ENCODE measurements around the gene ALKBH3. TPM values are rescaled to one million over a fixed set of nuclear protein-coding genes. Genes with fewer than 3 reads are reported as not detected.

Gene ALKBH3
- total and polyA plus RNA-seq, 2 of the 13 experiments (the other 11 are each of a cell fraction or from before 2014, with no cell fraction given) = 17.8 to 36.1 TPM

- in situ Hi-C loops (cut with HindIII; ENCODE audit: extremely low pct_ligation_motif_present, low pct_unique_long_range_greater_than_20kb) (no loop called here), intact Hi-C loops (cut with micrococcal nuclease; ENCODE audit: unreplicated experiment) (no loop called here)
- Histone ChIP-seq H3K4me2 (ENCODE audit: low read depth, low read length) (no peak overlapping the region), H3K4me1 (ENCODE audit: insufficient read depth, low read length) (no peaks in the 10 kb centered on the region), H2AFZ (ENCODE audit: low read length) (no peak overlapping the region), H3K4me3 (replicated peaks in 1 of 3; ENCODE audit: insufficient read depth in 1 of 3, low read depth in 2 of 3, low read length in 3 of 3) (no peak overlapping the region), H3K27ac (ENCODE audit: extremely low read length, insufficient read depth, low read length) (no peak overlapping the region), H3K36me3 (replicated peaks in 1 of 2; ENCODE audit: control insufficient read depth in 1 of 2, insufficient read depth in 2 of 2, low read length in 2 of 2) (no peaks in the 10 kb centered on the region), H4K20me1 (ENCODE audit: insufficient read depth, low read length) (no peaks in the 10 kb centered on the region), H3K9ac (ENCODE audit: insufficient read depth, low read depth, low read length) (no peak overlapping the region), H3K9me3 (ENCODE audit: low read length) (no peaks in the 10 kb centered on the region), H3K27me3 (ENCODE audit: control insufficient read depth in 1 of 2, insufficient read depth in 2 of 2, low read length in 2 of 2) (peaks cover 1 to 14% of the 10 kb centered on the region in 2 experiments; a peak in 4 of 5 replicates), H3K79me2 (ENCODE audit: insufficient read depth, low read length) (no peaks in the 10 kb centered on the region)
- no TSS peak for BruUV-seq (replicated peaks)
- POLR2A ChIA-PET = no interaction called here
- WGBS (ENCODE audit: low lambda C conversion rate) = 57% methylated on average over 12 of the region's 12 CpGs
- ATAC-seq = no peak
- TF ChIP-seq HMGA1 (CRISPR knock-in tag; conservative IDR thresholded peaks at IDR 0.05) (no peak), HNF4G (IDR thresholded peaks at IDR 0.05; ENCODE audit: borderline replicate concordance, low read depth, low read length) (no peak), HNF4G (CRISPR knock-in tag; IDR thresholded peaks at IDR 0.05; ENCODE audit: borderline replicate concordance, low read depth) (no peak), ZBTB3 (CRISPR knock-in tag; IDR thresholded peaks at IDR 0.05; ENCODE audit: borderline replicate concordance, low read depth) (no peak)
- DNase-seq (ENCODE audit: low spot score) = no peak
- CTCF ChIA-PET (ENCODE audit: low intra/inter-chr PET ratio, low total read pairs) = no interaction called here
- no peak for FAIRE-seq
Measured at GRCh38 chr11:43952401-43953342, 72.0 kb downstream of the ALKBH3 start.

GRCh38 chr11:43953521-43953920 is 72.9 kb downstream of the ALKBH3 start:
- no peak overlapping the region for H3K4me2 ChIP-seq (ENCODE audit: low read depth, low read length)
- no peak for FAIRE-seq
- in situ Hi-C loops (cut with HindIII; ENCODE audit: extremely low pct_ligation_motif_present, low pct_unique_long_range_greater_than_20kb) (no loop called here), intact Hi-C loops (cut with micrococcal nuclease; ENCODE audit: unreplicated experiment) (no loop called here)
- no peak overlapping the region for H2AFZ ChIP-seq (ENCODE audit: low read length)
- no peaks in the 10 kb centered on the region for H3K36me3 ChIP-seq (replicated peaks in 1 of 2; ENCODE audit: control insufficient read depth in 1 of 2, insufficient read depth in 2 of 2, low read length in 2 of 2)
- H3K27me3 ChIP-seq (ENCODE audit: control insufficient read depth in 1 of 2, insufficient read depth in 2 of 2, low read length in 2 of 2) = peaks cover 1 to 14% of the 10 kb centered on the region in 2 experiments; a peak in 4 of 5 replicates
- no peak overlapping the region for H3K27ac ChIP-seq (ENCODE audit: extremely low read length, insufficient read depth, low read length)
- ATAC-seq = no peak
- no peaks in the 10 kb centered on the region for H3K4me1 ChIP-seq (ENCODE audit: insufficient read depth, low read length)
- H4K20me1 ChIP-seq (ENCODE audit: insufficient read depth, low read length) = no peaks in the 10 kb centered on the region
- H3K79me2 ChIP-seq (ENCODE audit: insufficient read depth, low read length) = no peaks in the 10 kb centered on the region
- no peak overlapping the region for H3K4me3 ChIP-seq (replicated peaks in 1 of 3; ENCODE audit: insufficient read depth in 1 of 3, low read depth in 2 of 3, low read length in 3 of 3)
- WGBS (ENCODE audit: low lambda C conversion rate) = 15% methylated on average over 6 of the region's 6 CpGs
- ChIA-PET POLR2A (no interaction called here), CTCF (ENCODE audit: low intra/inter-chr PET ratio, low total read pairs) (no interaction called here)
- H3K9me3 ChIP-seq (ENCODE audit: low read length) = peaks cover 2% of the 10 kb centered on the region; the same call in 1 of the 2 replicates
- H3K9ac ChIP-seq (ENCODE audit: insufficient read depth, low read depth, low read length) = no peak overlapping the region
- BruUV-seq (replicated peaks) = no TSS peak
- no peak for DNase-seq (ENCODE audit: low spot score)
- no peak for TF ChIP-seq ZNF598 (CRISPR knock-in tag; IDR thresholded peaks at IDR 0.05; ENCODE audit: borderline replicate concordance)
- no peak for TF ChIP-seq HNRNPL (IDR thresholded peaks at IDR 0.05; ENCODE audit: low read depth, low read length)
- no peak for TF ChIP-seq TBX3 (IDR thresholded peaks at IDR 0.05; ENCODE audit: borderline replicate concordance)
- TF ChIP-seq, protein P1, sequence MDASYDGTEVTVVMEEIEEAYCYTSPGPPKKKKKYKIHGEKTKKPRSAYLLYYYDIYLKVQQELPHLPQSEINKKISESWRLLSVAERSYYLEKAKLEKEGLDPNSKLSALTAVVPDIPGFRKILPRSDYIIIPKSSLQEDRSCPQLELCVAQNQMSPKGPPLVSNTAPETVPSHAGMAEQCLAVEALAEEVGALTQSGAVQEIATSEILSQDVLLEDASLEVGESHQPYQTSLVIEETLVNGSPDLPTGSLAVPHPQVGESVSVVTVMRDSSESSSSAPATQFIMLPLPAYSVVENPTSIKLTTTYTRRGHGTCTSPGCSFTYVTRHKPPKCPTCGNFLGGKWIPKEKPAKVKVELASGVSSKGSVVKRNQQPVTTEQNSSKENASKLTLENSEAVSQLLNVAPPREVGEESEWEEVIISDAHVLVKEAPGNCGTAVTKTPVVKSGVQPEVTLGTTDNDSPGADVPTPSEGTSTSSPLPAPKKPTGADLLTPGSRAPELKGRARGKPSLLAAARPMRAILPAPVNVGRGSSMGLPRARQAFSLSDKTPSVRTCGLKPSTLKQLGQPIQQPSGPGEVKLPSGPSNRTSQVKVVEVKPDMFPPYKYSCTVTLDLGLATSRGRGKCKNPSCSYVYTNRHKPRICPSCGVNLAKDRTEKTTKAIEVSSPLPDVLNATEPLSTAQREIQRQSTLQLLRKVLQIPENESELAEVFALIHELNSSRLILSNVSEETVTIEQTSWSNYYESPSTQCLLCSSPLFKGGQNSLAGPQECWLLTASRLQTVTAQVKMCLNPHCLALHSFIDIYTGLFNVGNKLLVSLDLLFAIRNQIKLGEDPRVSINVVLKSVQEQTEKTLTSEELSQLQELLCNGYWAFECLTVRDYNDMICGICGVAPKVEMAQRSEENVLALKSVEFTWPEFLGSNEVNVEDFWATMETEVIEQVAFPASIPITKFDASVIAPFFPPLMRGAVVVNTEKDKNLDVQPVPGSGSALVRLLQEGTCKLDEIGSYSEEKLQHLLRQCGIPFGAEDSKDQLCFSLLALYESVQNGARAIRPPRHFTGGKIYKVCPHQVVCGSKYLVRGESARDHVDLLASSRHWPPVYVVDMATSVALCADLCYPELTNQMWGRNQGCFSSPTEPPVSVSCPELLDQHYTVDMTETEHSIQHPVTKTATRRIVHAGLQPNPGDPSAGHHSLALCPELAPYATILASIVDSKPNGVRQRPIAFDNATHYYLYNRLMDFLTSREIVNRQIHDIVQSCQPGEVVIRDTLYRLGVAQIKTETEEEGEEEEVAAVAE (CRISPR knock-in tag; IDR thresholded peaks at IDR 0.05; ENCODE audit: borderline replicate concordance) = no peak
- TF ChIP-seq ARID2 (CRISPR knock-in tag; IDR thresholded peaks at IDR 0.05; ENCODE audit: borderline replicate concordance) = no peak
- no peak for TF ChIP-seq SNRNP70 (IDR thresholded peaks at IDR 0.05; ENCODE audit: low read depth, low read length)
- TF ChIP-seq, protein P2, sequence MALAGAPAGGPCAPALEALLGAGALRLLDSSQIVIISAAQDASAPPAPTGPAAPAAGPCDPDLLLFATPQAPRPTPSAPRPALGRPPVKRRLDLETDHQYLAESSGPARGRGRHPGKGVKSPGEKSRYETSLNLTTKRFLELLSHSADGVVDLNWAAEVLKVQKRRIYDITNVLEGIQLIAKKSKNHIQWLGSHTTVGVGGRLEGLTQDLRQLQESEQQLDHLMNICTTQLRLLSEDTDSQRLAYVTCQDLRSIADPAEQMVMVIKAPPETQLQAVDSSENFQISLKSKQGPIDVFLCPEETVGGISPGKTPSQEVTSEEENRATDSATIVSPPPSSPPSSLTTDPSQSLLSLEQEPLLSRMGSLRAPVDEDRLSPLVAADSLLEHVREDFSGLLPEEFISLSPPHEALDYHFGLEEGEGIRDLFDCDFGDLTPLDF (CRISPR knock-in tag; IDR thresholded peaks at IDR 0.05) = no peak
